NCI-H2227 (cell line): Measurements from ENCODE around the gene LSAMP.

Experiments used
- DNase-seq: peaks from one replicate; lab custom pipeline; 2025; ENCODE audit not compliant: unreplicated experiment; lab: John Stamatoyannopoulos, UW

Gene LSAMP

DNA sequence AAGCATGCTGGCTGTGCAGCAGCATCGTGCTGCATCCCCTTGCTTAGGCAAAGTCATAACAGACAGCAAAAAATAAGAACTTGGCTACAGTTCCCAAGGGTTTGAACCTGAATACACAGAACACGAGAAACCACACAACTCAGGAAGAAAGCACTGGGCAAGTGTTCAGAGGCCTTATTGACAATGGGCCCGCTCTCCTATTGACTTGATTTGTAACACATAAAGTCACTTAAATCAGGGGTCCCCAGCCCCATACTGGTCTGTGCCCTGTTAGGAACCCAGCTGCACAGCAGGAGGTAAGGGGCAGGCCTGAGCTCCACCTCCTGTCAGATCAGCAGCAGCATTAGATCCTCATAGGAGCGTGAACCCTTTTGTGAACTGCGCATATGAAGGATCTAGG is 145.1 kb downstream of the LSAMP start:
- no peak for DNase-seq

DNA sequence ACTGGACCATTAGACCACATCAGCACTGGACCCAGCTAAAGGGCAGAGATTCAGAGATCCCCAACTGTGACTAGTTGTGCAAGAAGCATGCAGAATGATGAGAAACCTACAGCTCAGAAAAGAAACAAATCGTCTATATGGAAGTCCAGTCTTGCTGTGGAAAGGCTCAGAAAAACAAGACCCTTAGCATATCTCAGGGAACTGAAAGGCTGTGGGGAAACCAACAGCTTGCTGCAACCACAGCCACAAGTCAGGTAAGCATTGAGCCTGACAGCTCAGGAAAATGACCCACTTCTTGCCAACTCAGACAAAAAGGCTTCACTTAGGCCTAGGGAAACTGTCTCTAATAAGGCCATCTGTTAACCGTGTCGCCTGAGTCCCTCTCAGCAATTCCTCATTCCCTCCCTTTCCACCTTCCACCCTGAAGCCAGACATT is 145.6 kb downstream of the LSAMP start:
- DNase-seq, result no peak

DNA sequence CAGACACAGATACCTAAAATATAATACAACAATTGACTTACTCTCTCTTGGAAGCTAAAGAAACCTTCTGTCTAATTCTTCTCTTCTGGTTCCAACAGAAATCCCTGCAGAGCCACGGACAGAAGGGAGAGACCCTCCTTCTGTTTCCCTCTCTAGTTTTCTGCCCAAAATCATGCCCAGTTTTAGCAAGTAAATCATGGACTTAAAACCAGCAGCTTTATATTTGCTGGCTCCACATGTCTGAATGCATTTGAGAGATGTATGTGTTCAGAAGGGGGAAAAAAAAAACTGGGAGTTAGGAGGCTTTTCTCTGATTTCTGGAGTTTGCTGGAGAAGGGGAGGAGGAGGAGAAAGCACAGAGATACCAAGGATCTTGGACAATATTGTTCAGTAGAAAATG is 147.1 kb downstream of the LSAMP start:
- no peak for DNase-seq

DNA sequence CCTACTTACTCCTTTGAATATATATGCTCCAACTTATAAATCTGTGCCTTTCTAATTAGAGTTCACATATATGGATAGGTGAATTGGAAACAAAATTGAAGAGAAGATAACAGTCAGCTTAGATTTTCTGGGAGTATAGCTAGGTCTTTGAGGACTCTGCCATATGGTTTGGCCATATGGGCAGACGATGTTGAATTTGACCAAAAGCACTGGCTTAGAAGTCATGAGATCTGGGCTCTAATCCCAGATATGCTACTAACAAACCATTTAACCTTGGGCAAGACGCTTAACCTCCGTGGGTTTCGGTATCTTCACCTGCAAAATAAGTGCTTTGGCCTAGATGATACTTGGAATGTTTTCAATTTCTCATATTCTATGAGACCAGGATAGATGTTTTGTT is 154.1 kb downstream of the LSAMP start:
- no peak for DNase-seq

DNA sequence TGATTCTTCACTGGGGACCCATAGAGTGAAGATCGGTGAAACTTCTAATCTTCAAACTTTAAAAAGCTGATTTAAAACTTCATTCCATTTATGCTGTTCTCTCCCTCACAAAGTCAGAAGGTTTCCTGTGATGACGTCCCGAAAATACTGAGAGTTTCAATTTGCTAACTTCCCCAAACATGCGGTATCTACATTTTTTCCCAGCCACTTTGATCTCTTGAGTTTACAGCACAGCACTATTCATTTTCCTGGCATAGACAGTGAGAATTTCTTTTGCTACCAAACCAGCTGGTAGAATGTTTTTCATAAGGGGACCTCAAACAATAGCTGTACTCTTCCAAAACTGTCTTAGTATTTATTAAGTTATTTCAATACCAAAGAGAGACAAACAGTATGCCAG is 156.8 kb downstream of the LSAMP start:
- no peak for DNase-seq

DNA sequence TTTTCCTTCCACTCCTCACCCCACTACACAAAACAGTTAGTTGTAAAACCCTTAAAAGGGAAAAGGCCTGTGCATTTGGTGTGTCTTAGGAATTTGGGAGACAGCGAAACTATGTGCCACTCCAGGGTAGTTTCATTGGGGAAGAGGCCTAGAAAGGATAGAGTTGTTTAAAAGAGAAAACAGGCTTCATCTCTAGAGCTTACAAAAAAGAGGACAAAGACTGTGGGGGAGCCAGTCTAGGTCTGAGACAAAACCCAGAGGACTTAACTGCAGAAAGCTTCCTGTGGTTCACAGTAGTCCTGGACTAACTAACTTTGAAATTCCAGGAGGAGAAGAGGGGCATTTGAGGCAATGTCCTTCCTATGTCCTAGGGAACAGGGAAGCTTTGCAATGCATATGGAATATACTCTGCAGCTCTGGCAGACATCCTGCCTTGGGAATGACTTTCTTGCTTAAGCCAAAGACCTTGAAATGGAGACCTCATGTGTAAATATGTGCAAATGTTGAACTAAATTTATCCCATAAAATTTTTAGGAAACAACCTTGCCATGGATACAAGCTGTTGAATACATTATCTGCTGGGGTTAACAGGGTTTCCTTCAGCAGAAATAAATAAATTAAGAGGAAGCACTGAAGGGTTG is 159.4 kb downstream of the LSAMP start:
- DNase-seq, result no peak

DNA sequence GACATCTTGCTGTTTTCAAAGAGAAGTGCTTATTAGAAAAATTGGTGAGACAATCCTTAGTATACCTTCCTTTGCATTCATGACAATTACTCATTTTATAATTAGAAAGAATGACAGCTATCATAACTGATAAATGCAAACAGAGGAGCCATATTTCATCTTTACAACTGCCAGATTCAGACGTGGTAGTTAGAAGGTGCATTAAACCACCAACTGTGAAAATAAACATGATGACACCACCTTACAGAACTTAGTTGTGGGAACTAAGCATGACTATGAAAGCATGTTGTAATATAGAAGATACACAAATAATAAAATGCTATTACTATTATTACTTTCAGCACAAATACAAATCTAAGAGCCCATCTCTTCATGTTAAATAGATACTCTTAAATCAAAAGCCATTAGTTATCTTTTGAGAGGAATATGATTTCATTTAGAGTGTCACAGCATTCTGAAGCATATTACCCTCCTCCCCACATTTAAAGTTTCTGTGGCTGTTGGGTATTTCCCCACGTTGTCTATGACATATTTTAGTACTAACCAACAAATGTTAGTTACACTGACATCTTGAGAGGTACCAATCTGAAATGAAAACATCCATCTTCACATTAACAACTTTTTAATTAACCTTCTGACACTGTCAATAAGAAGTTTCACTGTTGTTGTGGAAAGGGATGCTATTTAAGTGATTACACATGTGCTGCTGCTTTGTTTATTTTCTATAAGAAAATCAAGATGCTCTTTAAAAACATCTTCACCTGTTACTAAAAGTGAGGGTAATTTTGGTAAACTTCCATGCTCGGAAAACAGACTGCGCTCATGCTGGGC is 163.8 kb downstream of the LSAMP start:
- DNase-seq, result no peak

DNA sequence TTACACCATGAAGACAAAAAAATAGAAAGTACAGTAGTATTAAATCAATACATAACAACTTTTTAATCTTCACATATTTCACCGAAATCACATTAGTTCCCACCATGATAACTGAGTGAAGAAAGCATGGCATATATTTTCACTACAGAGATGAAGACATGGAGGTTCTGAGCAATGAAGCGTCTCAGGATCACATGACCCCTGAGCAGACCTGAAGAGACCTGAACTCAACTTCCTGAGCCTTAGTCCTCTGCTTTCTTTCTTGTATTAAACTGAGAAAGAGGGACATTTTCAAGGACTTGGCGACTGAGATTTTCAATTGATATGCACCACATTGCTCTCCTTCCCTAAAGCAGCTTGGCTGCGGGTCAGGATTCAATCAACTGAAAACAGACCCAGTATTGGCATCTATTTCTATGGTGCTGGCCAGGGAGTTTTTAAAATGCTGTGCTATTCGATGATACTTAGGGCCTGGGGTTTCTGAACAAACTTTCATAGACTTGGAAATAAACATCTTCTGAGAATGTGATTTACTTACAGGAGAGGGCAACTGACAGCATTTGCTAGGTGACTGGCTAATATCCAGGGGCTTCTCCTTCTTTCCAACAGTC is 165.1 kb downstream of the LSAMP start:
- no peak for DNase-seq

DNA sequence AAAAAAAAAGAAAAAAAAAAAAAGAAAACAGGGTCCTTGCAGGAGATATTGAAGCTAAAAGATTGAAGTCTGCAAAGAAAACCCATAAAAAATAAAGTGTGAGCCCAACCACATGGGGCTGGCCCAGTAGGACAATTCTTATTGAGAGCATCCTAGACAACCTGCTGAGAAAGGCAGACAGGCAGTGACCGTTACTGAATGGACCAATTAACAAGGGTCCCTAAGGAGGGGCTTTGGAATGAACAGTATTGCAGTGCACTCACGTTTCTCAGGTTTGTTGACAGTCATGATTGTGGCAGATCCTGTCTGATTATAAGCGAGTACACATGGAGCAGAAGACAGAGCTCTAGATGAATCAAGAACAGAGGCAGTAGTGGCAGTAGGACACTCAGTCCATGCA is 168.6 kb downstream of the LSAMP start:
- no peak for DNase-seq

DNA sequence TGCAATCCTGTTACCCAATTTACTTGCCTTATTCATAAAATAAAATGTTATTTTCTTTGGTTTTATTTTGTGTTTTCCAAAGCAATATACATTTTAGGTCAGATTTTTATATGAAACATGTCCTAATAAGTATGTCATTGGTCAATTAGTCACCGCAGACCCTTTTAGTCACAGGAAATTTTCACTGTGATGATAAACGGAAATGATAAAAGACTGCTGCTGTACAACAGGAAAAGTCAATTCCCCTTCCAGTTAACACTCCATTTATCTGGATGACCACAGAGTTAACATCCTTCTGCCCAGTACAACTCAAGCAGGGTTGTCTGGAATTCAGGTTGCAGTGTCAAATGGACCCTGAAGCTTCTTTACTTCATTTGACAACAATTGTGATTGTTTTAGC is 175.2 kb downstream of the LSAMP start:
- DNase-seq, result no peak

DNA sequence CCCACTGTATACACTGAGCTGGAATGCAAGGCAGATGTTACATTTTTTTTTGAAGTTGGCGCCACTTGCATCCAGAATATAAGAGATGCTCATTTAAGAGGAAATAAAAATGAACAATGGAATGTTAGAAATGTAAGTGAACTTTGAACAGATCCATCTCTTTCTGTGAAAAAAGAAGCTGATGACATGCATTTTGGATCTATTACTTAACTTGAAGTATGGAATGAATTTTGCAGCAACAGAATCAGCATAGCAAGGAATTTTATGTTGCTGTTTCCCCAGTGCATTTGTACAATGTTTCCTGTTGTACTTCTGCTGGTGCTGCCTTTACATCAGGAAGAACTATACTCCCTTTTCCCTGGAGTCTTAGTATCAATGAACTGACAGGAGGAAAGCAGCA is 178.2 kb downstream of the LSAMP start:
- DNase-seq, result no peak

DNA sequence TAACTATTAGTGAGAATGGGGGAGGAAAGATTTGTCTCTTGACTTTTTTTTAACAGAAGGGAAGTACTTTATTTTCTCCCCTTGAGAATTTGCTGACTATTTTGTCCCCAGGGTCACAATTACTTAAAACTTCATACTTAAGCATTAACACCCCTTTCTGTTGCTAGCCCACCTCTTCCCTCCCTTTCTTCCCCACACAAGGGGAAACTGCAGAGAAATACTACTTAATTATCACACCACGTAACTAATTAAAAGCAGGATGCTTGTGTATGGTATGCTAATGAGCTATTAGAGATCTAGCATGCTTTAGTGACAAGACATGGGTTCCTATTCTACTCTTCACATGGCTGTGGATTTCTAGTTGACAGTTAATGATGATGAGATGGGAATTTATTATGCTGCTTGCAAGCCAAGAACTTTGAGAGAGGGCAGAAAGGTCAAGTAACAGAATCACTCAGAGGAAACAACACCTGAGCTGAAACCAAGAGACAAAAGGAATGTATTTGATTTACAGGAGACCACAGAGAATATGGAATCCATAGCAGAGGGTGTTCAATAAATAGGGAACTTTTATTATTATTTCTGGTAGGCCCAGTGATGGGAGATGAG is 179.2 kb downstream of the LSAMP start:
- no peak for DNase-seq

DNA sequence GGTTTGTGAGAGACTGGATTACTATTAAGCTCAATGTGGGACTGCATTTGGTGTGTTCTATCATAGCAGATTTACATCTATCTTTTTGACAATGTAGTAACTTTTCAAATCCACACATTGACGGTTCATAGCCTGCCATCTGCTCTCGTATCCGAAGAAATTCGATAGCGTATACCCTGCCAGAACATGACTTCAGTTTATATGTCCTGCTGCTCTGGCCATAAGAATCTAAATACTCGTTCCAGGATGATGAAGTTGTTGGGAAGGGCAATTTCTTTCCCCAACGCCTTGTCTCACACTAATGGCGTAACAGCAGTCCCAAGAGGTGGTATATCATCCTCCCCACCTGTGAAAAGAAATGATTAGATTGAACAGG is 180.0 kb downstream of the LSAMP start:
- no peak for DNase-seq

DNA sequence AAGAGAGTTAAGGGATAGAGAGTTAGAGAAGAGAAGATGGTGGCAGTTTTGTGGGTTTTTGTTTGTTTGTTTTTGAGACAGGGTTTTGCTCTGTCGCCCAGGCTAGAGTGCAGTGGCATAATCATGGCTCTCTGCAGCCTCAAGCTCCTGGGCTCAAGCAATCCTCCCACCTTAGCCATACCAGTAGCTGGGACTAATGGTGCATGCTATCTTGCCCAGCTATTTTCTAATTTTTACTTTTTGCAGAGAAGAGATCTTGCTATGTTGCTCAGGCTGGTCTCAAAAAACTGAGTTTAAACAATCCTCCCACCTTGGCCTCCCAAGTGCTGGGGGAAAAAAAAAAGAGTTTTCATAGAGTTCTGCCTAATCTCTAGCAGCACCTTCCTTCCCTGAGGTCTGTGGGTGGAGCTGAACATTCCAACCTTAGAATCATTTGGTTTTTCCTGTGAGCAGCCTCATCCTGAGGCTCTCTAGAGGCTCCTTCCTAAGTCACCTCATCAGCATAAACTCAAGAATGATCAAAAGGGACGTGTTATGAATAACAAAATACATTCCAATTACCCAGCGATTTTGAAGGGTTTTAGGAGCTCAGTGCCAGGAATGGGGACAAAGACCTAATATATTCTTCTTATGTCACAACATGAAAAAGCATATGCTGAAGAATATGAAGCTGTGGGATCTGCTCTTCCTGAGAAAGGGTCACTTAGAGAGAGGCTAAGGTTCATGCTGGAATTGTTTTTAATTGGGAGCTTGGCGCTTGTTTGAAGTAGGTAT is 180.6 kb downstream of the LSAMP start:
- DNase-seq, result no peak

DNA sequence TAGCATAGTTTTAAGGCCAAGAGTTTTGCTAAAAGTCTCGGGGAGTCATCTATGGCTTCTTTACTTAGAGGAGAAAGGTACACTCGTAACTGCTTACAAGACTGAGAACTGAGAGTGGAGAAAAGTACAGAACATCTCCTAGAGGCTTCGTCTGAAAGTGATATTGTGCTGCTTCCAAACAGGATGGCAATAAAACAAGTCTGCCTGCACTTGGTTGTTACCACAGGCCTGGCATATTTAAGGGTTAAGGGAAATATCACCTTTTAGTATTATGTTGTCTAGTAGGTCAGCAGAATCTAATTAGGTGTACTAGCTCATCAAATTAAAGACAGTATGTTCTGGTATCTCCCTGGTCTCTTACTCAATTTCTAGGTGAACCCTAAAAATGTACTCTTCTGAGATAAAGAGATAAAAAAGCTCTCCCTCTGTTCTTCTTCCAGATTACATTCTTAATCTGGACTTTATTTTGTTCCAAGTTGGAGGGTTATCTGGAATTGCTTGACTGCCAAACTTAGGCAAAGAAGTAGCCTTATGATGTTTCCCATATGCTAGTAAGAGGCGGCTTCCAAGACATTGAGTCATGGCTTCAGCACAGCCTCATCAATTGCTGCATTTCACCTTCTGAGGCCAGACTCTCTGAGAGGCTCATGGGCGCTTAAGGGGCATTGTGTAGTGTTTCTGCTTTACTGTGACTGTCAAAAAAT is 181.3 kb downstream of the LSAMP start:
- DNase-seq, result no peak

DNA sequence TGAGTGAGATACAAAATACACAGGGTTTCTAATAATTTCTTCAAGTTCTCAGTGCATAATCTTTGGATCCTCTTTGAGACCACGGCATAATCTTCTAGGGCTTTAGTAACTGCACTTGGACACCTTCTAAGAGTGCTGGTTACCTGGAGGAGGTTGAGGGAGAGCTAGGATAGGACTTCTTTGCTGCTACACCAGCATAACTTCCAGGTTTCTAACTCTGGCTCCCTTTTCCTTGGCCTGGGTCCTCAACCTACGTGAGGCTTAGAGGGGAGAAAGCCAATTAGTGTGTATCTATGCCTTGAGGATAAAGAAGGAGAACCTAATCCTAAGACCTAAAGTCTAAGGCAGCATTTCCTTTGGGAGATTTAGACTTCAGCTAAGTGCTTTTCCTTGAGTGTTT is 184.8 kb downstream of the LSAMP start:
- DNase-seq, result no peak

DNA sequence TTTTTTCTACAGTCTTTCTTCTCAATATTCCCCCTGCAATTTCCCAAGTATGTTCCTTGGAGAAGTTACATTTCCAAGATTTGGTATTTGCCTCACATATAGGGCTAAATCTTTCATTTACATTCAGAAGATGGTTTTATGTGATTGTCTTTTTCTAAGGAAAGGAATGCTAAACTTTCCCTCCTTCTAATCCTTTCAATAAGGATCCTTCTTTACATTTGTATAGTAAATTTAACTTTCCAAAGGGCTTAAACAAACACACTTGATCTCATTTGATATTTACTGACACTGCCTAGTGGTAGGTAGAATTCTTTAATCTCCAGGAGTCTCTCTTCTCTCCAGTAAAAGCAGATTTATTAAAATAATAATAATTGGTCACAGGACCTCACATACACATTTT is 185.3 kb downstream of the LSAMP start:
- DNase-seq, result no peak

DNA sequence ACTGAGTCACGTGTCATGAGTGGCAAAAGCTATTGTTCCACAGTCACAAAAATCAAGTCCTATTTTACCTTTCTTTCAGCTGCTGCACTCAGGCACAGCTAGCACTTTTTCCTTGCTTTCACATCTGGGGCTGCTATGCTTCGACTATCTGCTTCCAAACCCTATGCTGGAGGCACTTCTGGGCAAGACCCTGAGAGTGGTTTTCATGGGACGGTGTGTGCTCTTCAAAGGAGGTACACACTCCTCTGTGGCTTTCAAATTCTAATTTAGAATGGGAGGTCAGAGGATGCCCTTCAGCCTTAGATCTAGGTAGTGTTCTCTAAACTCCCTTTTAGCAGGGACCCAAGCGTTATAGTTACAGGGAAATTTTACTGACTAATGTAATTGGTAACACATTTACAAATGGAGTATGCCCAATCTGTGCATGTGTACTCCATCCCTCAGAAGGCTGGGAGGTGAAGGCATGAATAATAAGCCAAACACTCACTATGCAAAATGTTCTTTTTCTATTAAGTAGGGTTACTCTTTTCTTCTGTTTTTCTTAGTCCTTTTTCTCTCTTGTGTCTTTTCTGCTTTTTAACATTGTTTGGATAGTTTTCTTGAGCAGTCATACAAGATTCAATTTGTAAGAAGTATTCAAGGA is 188.3 kb downstream of the LSAMP start:
- DNase-seq, result no peak

DNA sequence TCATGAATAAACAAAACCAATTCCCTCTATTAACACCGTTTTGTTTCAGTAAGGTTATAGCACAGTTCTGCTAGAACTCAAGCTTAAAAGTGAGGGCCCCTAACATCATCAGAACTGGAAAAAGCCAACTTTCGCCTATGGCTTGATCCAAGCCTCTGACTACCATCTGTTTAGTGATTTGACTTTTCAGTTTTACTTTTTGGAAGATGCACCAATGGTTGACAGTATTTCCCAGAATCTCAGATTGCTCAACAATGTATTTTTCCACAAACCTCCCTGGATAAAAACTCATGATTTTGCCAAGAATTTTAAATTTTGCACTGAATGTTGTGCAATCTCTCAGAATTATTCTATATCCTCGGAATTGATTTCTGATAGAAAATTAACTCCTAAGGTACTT is 190.7 kb downstream of the LSAMP start:
- DNase-seq, result no peak

DNA sequence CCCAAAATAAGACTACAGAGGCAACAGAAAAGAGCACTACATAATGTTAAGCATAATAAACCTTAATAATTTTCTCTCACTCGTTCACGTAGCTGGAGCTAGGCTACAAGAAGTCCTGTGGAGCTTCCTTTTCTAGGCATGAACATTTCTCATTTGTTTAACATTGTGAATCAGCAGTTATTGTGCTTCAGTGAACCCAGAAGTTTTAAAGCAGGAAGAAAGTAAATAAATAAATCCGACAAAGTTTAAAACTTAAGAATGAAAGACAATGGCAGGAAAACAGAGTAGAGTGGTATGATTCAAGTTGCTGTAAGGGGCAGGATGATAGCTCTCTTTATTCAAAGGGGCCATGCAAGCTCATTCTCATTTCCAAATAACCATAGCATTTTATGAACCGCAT is 191.8 kb downstream of the LSAMP start:
- no peak for DNase-seq
